ENCODE data around the gene ZNF92. TPM values are rescaled to one million over a fixed set of nuclear protein-coding genes. Genes with fewer than 3 reads are reported as not detected.

Gene ZNF92
- total RNA-seq = 3.9 and 4.3 TPM in 2 replicates

DNA sequence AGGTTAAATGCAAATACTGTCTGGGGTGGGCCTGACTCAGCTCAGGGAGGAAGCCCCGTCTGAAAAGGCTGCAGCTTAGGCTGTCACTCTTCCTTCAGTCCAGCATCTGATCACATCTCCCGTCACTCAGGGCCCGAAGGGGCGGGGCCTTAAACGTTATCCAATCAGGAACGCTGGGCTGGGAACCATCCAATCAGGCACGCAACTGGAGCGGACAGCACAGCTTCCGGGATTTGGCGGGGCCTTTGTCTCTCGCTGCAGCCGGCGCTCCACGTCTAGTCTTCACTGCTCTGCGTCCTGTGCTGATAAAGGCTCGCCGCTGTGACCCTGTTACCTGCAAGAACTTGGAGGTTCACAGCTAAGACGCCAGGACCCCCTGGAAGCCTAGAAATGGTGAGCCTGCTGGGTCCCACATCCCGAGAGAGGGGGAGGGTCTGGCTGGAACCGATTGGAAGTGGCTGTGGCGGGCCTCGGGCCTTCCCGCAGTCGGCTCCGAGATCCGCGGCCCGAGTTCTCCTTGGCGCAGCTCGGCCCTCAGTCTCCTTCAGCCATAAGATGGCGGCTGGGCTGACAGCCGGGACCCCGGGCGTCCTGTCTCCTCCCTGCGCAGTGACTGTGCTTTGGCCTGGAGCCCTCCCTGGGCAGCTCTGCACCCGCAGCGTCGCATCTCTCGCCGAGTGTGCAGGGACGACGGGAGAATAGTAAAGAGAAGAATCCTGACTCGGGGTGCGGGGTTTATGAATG is at the start of gene ZNF92:
Gene ZNF92 (plus strand): TSS at position 248 of the 744 bp plus-strand sequence. CDS start 143 bp downstream, at position 391.

Measured in airway epithelial cell (primary cell).